Activated CD8-positive, alpha-beta memory T cell treated with anti-CD3 and anti-CD28 coated beads for 4 hours (primary cell): Measurements from ENCODE around the gene BCL11A.

ENCODE experiments used
- DNase-seq, 2 donors: peaks; one replicate each; pipeline ENCODE4 v3.0.0-alpha.2; 2020; ENCODE audit warnings: low read depth in 2 of 2

BCL11A gene

DNA sequence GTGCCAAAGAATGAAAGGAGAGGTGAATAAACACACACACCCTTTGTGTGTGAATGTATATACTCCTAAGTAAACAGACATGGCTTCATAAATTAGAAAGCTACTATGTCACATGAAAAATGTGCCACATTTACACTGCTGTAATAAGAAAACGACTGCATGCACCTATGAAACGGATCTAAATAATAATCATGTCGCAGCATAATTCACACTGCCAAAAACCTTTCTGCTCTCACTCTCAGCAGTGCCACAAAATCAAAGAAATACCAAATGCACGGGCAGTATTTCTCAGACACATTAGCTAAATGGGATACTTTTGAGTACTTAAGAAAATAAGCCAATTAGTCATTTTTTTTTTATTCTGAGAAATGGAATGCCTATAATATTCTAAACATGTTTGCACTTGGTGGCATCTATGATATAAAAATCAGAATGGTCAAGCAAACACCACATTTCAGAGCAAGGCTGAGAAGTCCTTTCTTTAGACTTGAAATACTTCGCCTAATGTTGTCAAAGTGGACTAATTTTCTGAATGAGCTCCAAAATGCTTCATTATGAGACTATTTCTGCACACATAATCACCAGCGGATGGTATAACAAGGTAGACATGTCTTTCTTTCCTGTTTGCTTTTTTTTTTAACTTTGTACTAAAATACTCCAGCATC is 6.6 kb downstream of the BCL11A start:
- DNase-seq = no peak

DNA sequence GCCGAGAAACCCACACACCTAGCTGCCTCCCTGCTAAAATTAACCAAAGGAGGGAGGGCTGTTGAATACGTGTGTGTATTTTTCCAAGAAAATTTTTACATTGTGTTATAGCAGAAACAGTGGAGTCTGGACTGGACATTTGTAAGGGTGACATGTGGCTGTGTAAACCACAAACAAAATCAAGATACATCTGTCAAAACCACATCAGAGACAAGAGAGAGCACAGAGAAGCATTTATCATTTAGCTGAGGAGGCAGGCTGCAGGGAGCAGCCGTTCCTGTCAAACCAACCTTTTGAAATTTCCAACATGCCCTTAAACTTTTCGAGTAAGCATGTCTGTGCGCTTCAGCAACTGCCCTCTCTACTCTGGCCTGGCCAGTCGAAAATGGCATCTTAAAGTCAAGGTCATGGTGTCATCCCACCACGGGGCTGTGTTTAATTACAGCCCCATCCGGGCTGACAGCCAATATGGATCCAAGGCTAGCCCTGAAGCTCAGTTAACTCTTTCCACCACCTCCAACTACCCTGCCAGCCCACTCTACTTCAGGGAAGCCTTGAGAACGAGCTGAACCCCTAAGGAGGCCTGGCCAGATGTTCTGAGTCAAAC is 8.4 kb downstream of the BCL11A start:
- no peak for DNase-seq

GRCh38 chr2:60544062-60544461 is 9.4 kb downstream of the BCL11A start:
- no peak for DNase-seq

DNA sequence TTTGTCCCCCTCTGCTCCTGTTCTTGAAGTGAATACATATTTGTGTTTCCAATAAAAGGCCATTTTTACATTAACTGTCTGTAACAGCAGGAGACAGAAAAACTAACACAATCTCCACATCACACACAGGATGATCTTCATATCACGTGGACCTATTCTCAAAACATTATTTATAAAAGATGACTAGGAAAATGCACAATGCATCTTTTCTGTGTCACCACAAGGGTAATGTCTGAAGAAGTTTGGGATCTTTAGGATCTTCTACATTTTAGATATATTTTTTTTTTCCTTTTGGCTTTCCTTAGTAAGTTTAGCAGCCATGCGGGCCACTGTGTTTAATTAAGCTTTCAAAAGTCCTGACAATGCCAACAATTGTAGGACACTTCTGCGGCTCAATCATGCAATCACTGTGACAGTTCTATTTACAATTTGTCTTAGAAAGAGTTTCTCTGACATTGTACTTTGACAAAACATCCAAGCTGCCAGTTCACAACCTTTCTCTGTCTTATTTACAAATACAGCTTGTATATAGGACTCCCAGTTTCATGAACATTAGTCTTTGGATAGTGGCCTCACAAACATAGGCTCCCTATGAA is 12.3 kb downstream of the BCL11A start:
- DNase-seq = no peak

DNA sequence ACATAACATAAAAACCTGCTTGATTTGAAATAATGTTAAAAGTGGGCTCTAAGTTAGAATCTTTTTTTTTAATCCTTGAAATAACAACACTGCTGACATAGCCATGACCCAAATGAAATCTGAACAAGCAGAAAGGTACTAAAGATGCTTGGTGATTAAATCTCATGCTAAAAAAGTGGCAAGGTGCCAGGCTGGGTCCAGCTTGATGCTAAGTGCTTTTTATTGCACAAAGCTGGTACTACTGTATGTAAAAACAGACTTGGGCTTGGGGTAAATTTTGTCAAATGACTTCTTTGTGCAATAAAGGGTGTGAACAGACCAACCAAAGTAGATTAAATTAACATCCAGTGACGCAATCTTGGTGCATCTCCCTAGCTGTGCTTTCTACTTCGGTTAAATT is 13.4 kb downstream of the BCL11A start:
- no peak for DNase-seq

DNA sequence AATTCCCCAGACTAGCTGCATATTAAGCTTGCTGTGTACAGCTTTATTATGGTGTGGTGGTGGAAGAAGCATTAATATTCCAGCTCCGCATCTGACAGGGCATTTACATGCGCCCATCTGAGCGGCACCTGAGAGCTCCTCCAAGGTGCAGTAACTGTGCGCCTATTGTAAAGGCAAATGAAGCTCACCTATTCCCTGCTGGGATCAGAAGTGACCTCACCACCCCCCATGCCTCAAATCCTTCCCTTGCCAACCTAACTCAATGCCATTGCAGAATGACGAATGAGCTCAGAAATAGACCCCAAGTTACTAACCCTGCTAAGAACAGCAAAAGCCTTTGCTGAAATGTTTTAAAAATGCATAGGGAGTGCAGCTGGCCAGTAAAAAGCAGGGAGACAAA is 14.3 kb downstream of the BCL11A start:
- DNase-seq = no peak

GRCh38 chr2:60538101-60538500 is 15.4 kb downstream of the BCL11A start:
- DNase-seq = no peak

GRCh38 chr2:60536746-60537145 is 16.7 kb downstream of the BCL11A start:
- no peak for DNase-seq

- DNase-seq = no peak
These were observed 17.7 kb downstream of the BCL11A start for GRCh38 chr2:60535685-60536312.

- no peak for DNase-seq
These were observed 18.4 kb downstream of the BCL11A start for GRCh38 chr2:60534892-60535684.

DNA sequence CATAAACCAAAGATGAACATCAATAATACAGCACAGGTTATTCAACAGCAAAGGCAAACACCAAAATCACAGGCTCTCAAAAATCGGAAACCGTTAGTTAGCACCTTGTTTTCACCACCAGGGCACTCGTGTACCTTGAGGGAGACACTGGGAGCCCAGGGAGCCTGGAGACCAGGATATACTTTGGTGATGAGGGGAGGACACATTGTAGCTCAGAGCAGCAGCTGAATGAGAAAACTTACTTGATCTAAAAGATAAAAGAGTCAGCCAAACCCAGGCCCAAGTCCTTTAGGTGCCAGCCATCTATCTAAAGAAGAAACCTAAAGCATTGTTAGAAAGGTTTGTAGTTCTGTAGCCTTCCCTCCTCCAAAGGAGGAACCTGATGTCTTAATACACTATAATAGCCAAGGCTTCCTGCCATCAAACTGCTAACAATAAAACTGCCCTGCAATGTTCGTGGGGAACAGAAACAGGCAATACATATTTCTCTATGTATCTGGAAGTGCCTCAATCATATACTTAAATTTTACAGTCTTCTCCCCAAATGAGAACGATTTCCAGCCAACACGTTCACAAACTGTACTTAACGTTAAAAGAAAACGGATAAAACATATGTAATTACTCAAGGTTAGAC is 19.3 kb downstream of the BCL11A start:
- no peak for DNase-seq

- DNase-seq = no peak
These were observed 20.1 kb downstream of the BCL11A start for GRCh38 chr2:60533101-60534051.

GRCh38 chr2:60532421-60532820 is 21.0 kb downstream of the BCL11A start:
- no peak for DNase-seq

- no peak for DNase-seq
These were observed 21.7 kb downstream of the BCL11A start for GRCh38 chr2:60531701-60532133.

GRCh38 chr2:60530660-60531281 is 22.7 kb downstream of the BCL11A start:
- no peak for DNase-seq

- no peak for DNase-seq
These were observed 23.4 kb downstream of the BCL11A start for GRCh38 chr2:60529785-60530627.

DNA sequence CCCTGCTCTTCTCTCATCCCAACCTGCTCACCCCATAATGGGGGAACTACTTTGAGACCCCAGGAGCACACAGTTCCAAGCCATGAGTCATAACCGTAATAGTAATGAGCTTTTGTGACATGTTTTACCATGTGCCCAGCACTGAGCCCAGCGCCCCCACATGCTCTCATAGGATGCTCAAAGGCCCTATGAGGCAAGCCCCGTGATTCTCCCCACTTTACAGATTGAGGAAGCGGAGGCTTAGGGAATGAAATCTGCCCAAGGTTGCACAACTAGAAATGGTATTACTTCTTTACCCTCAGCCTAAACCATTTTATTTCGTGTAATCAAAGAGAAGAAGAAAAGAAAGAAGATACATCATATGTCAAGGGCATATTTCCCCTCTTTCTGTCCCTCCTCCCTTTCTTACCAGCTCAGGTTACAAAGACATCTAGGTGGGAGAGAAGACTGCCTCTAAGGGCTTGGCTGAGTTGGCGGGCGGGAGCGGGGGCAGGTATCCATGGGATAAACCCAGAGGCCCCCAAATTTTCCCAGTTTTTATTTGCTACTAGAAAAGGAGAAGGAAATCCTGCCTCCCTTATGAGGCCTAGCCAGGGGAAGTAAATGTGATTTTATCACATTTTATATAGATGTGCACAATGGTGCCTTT is 24.2 kb downstream of the BCL11A start:
- no peak for DNase-seq

DNA sequence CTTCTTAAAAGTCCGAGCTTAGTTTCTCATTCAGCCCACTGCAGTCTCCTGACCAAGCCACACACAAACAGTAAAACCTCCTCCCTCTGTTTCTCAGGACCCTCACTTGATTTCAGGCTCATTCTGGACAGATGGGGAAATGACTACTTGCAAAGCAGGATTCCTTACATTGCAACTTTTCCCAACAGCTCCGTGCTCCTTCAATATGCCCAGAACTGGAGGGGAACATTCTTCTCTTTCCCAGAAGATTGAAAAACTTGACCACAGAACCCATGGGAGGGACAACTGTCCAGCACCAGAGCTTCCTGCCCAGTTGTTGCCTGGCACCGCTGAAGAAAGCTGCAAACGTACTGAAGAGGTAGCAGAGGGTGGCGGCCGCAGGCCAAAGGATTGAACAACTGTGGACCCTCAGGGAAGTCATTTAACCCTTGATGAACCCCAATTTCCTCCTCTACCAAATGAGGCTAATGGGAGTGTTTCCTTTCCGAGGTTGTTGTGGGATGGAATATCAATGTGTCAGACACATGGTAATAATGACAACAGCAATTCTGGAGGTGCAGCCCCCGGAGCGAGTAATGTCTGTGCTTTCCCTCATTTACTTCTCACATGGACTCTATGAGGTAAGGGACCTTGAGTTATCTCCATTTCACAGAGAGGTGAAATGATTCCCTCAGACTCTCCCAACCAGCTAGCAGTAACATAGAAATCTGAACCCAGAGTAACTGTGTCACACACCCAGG is 25.0 kb downstream of the BCL11A start:
- DNase-seq = no peak
